ENCODE results near the gene TBX19. TPM values are rescaled to one million over a fixed set of nuclear protein-coding genes. Genes with fewer than 3 reads are reported as not detected.
A peak's percentile ranks its signal among the peaks of the same experiment; 100 is the strongest.
"Not testable (repeated sequence)": the region's sequence is repeated elsewhere in the genome, so short reads cannot be mapped to it uniquely, and the experiment has no call there.

The TBX19 gene
- total RNA-seq, 1 donor from 2014 or later = 1.6 TPM

GRCh38 chr1:168348146-168348709 is 67.6 kb downstream of the TBX19 start:
- H3K36me3 Mint-ChIP-seq = peaks cover 4% of the 10 kb centered on the region
- H3K27ac Mint-ChIP-seq = no peak overlapping the region
- TF ChIP-seq CTCF (conservative IDR thresholded peaks at IDR 0.05) = no peak
- H3K4me3 Mint-ChIP-seq = no peak overlapping the region
- H3K9me3 Mint-ChIP-seq = no peaks in the 10 kb centered on the region
- no peak for DNase-seq (ENCODE audit: extremely low spot score, unreplicated experiment)
- H3K27me3 Mint-ChIP-seq = no peaks in the 10 kb centered on the region
- H3K4me1 Mint-ChIP-seq (ENCODE audit: unreplicated experiment) = no peaks in the 10 kb centered on the region

GRCh38 chr1:168354335-168355269 is 73.9 kb downstream of the TBX19 start:
- not testable (repeated sequence) for H3K9me3 Mint-ChIP-seq; H3K4me1 Mint-ChIP-seq (ENCODE audit: unreplicated experiment); H3K27me3 Mint-ChIP-seq; DNase-seq (ENCODE audit: extremely low spot score, unreplicated experiment); H3K36me3 Mint-ChIP-seq
- peak overlapping the region; percentile 83 for H3K27ac Mint-ChIP-seq
- peak overlapping the region; percentile 69 for H3K4me3 Mint-ChIP-seq

- Mint-ChIP-seq H3K36me3 (no peaks in the 10 kb centered on the region), H3K27me3 (peaks cover 6% of the 10 kb centered on the region), H3K4me1 (ENCODE audit: unreplicated experiment) (no peaks in the 10 kb centered on the region), H3K4me3 (no peak overlapping the region), H3K27ac (no peak overlapping the region), H3K9me3 (no peaks in the 10 kb centered on the region)
- DNase-seq (ENCODE audit: extremely low spot score, unreplicated experiment) = no peak
- TF ChIP-seq CTCF (conservative IDR thresholded peaks at IDR 0.05) = no peak
Observed at GRCh38 chr1:168360151-168361021, 79.7 kb downstream of the TBX19 start.

- no peak overlapping the region for H3K27ac Mint-ChIP-seq
- TF ChIP-seq CTCF (conservative IDR thresholded peaks at IDR 0.05) = no peak
Observed at GRCh38 chr1:168361252-168361651, 80.6 kb downstream of the TBX19 start.

GRCh38 chr1:168362991-168363390 is 82.3 kb downstream of the TBX19 start:
- Mint-ChIP-seq H3K27ac (no peak overlapping the region), H3K27me3 (peaks cover 9% of the 10 kb centered on the region), H3K4me1 (ENCODE audit: unreplicated experiment) (no peaks in the 10 kb centered on the region), H3K36me3 (no peaks in the 10 kb centered on the region), H3K9me3 (no peaks in the 10 kb centered on the region), H3K4me3 (no peak overlapping the region)
- no peak for TF ChIP-seq CTCF (conservative IDR thresholded peaks at IDR 0.05)
- no peak for DNase-seq (ENCODE audit: extremely low spot score, unreplicated experiment)

More at GRCh38 chr1:168361252-168361651, 80.6 kb downstream of the TBX19 start:
- Mint-ChIP-seq H3K4me1 (ENCODE audit: unreplicated experiment) (no peaks in the 10 kb centered on the region), H3K27me3 (peaks cover 6% of the 10 kb centered on the region), H3K4me3 (no peak overlapping the region), H3K9me3 (no peaks in the 10 kb centered on the region), H3K36me3 (no peaks in the 10 kb centered on the region)
- no peak for DNase-seq (ENCODE audit: extremely low spot score, unreplicated experiment)

Other genes starting within 250 kb of the TBX19 start
- 12.8 and 32.6 TPM in 2 replicates for gene GPR161, start 143.9 kb upstream of the TBX19 start, total RNA-seq (ENCODE audit: low replicate concordance)
- 21.4 and 24.5 TPM in 2 replicates for gene TIPRL, start 101.9 kb upstream of the TBX19 start, total RNA-seq (ENCODE audit: low replicate concordance)
- gene SFT2D2, start 54.9 kb upstream of the TBX19 start, total RNA-seq (ENCODE audit: low replicate concordance) = 52.1 and 63.7 TPM in 2 replicates

Measured in type B pancreatic cell (in vitro differentiated cells).